Prostate gland (tissue), 2 donors: ENCODE measurements around the gene PNPT1.

ENCODE experiments used
- POLR2A ChIP-seq: fragments of 450-650 bp; IDR thresholded peaks from one replicate; pipeline ENCODE4 v1.6.1; 2016; ENCODE audit warnings: antibody characterized with exemption, mild to moderate bottlenecking
- TF ChIP-seq, protein P1 (sequence below), 4 experiments: fragments of 200-600 bp in 2 of 4; fragments of 450-650 bp in 2 of 4; sonication (generic) in 2 of 4; IDR thresholded peaks; 1 replicate in 3 of 4; 2 replicates in 1 of 4; pipeline ENCODE4 v1.5.1; 2016 to 2019; ENCODE audit warnings: antibody characterized with exemption in 4 of 4, mild to moderate bottlenecking in 2 of 4, moderate library complexity in 2 of 4

DNA sequence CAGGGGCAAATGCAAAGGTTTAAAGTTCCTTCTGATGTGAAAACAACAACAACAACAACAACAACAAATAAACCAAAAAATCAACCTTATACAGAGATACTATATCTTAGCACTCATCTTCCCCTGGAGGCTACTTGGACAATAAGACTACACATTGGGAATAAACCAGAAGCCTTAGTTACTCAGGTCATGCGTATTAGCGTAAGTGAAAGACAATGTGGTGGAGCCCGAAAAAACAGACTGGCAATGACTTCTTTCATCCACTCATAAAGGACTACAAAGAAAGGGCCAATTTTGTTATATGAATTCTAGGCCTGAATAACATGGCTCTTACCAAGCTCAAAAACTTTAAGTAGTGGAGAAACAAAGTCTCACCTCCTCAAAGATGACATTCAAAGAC, 56.8 kb downstream of the PNPT1 start:
- TF ChIP-seq, protein P1, sequence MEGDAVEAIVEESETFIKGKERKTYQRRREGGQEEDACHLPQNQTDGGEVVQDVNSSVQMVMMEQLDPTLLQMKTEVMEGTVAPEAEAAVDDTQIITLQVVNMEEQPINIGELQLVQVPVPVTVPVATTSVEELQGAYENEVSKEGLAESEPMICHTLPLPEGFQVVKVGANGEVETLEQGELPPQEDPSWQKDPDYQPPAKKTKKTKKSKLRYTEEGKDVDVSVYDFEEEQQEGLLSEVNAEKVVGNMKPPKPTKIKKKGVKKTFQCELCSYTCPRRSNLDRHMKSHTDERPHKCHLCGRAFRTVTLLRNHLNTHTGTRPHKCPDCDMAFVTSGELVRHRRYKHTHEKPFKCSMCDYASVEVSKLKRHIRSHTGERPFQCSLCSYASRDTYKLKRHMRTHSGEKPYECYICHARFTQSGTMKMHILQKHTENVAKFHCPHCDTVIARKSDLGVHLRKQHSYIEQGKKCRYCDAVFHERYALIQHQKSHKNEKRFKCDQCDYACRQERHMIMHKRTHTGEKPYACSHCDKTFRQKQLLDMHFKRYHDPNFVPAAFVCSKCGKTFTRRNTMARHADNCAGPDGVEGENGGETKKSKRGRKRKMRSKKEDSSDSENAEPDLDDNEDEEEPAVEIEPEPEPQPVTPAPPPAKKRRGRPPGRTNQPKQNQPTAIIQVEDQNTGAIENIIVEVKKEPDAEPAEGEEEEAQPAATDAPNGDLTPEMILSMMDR (IDR thresholded peaks at IDR 0.05), result no peak
- no peak for TF ChIP-seq POLR2A
